H1 (cell line): ENCODE results near the gene UBE2I. TPM values are rescaled to one million over a fixed set of nuclear protein-coding genes. Genes with fewer than 3 reads are reported as not detected.

ENCODE experiments used
- KDM5A ChIP-seq: fragments of 200-600 bp; IDR thresholded peaks from 2 replicates; pipeline ENCODE4 v1.7.1; 2012; ENCODE audit warnings: mild to moderate bottlenecking, low read length, inconsistent platforms, mixed read lengths
- NRF1 ChIP-seq: IDR thresholded peaks from 2 replicates; pipeline ENCODE4 v1.6.1; 2011; ENCODE audit warnings: mild to moderate bottlenecking, low read depth, low read length, improper control_type of control experiment
- TAF7 ChIP-seq: optimal IDR thresholded peaks from 2 replicates; pipeline ENCODE3; 2011; ENCODE audit warnings: low read depth, mild to moderate bottlenecking, inconsistent platforms, low read length, moderate library complexity, borderline replicate concordance
- TEAD4 ChIP-seq: IDR thresholded peaks from 2 replicates; pipeline ENCODE4 v1.6.1; 2012; ENCODE audit warnings: low read depth, low read length, inconsistent platforms, mixed read lengths
- polyA plus RNA-seq, 7 experiments: library from polyadenylated mRNA; depleted of rRNA in 3 of 7; stranded (reverse) in 5 of 7; unstranded in 2 of 7; fragments of >200 nt in 5 of 7; fragments of 200-250 nt in 2 of 7; gene quantifications; 1 replicate in 5 of 7; 2 replicates in 1 of 7; 4 replicates in 1 of 7; pipeline versions ENCODE4 v1.2.1 to v1.2.3, GENCODE V29; 2011 to 2013; ENCODE audit warnings: missing spikeins in 2 of 7, mixed read lengths in 2 of 7
- total RNA-seq: library from RNA; stranded (reverse); fragmentation: NEBNext Ultra II Directional; extraction: Animal tissue kit (Norgen Biotek cat#: 25700); gene quantifications from 2 replicates; pipeline ENCODE4 v1.2.1, GENCODE V29; 2021

UBE2I gene
- total and polyA plus RNA-seq, 2 of the 8 experiments (the other 6 are each of a cell fraction or from before 2014, with no cell fraction given), result 148 to 268 TPM

DNA sequence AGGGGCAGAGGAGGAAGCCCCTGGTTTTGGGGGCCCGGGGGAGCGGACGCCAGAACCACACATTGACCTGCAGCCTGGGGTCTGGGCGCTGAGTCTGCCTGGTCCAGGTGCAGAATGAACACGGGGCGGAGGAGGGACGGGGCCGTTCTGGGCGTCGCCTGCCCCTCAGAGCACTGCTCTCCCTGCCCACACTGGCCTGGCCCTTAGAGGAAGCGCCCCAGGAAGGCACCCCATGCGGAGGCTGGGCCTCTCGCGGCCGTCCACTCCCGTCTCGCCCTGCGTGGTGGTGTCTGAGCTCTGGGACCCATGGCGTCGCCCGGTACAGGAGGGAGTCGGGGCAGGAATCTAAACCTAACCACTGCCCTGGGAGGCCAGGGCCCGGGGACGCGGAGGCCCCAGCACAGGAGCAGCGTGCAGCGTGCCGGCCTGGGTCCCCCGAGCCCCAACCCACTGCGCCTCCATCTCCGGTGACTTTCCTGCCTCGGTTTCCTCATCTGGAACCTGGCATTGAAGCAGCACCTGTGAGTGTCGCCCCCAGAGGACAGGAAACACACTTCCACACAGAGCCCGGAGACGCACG lies 49.2 kb upstream of the UBE2I start (continued):
- TF ChIP-seq KDM5A (no peak), NRF1 (no peak), TAF7 (no peak), TEAD4 (no peak)
